Lower leg skin (tissue), 3 donors: ENCODE data around the gene MEIOB.

Source experiments
- POLR2A ChIP-seq, 2 donors: fragments of 450-650 bp; IDR thresholded peaks; one replicate each; pipeline ENCODE4 v1.6.1; 2016 to 2017; ENCODE audit warnings: antibody characterized with exemption in 2 of 2, mild to moderate bottlenecking in 1 of 2, moderate library complexity in 1 of 2
- TF ChIP-seq, protein P1 (sequence below), 3 donors: fragments of 450-650 bp; IDR thresholded peaks; one replicate each; pipeline ENCODE4 v1.5.1; 2016; ENCODE audit warnings: antibody characterized with exemption in 3 of 3, mild to moderate bottlenecking in 3 of 3, moderate library complexity in 2 of 3

- TF ChIP-seq, protein P1, sequence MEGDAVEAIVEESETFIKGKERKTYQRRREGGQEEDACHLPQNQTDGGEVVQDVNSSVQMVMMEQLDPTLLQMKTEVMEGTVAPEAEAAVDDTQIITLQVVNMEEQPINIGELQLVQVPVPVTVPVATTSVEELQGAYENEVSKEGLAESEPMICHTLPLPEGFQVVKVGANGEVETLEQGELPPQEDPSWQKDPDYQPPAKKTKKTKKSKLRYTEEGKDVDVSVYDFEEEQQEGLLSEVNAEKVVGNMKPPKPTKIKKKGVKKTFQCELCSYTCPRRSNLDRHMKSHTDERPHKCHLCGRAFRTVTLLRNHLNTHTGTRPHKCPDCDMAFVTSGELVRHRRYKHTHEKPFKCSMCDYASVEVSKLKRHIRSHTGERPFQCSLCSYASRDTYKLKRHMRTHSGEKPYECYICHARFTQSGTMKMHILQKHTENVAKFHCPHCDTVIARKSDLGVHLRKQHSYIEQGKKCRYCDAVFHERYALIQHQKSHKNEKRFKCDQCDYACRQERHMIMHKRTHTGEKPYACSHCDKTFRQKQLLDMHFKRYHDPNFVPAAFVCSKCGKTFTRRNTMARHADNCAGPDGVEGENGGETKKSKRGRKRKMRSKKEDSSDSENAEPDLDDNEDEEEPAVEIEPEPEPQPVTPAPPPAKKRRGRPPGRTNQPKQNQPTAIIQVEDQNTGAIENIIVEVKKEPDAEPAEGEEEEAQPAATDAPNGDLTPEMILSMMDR (IDR thresholded peaks at IDR 0.05), result no peak
- TF ChIP-seq POLR2A (IDR thresholded peaks at IDR 0.05), result no peak
Measured at GRCh38 chr16:1912215-1912543, 40.2 kb upstream of the MEIOB start.
